ENCODE data around the gene ARHGAP33. TPM values are rescaled to one million over a fixed set of nuclear protein-coding genes. Genes with fewer than 3 reads are reported as not detected.

Gene ARHGAP33
- polyA plus RNA-seq, 1 donor (not counting 4 experiments of a cell fraction or from before 2014, with no cell fraction given) = 0.49 TPM

DNA sequence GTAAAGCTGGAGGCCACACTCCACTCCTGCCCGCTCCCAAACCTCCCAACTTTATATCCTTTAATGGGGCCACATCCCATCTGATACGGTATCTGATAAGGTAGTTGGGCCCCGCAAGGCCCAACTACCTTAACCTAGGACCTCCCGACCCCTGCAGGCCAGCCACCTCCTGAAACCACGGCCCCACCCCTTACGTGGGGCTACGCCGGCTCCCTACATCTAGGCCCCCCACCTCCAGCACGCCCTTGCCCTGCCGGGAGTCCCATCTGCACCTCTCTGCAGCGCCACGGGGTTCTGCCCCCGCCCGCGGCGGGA is 35.3 kb upstream of the ARHGAP33 start:
- no peaks in the 10 kb centered on the region for H3K9me1 ChIP-seq (ENCODE audit: control insufficient read depth, extremely low read depth, insufficient read depth, low read length)
- H3K9me3 ChIP-seq (ENCODE audit: control insufficient read depth, low read depth, low read length) = no peaks in the 10 kb centered on the region
- H3K27me3 ChIP-seq (ENCODE audit: control insufficient read depth, extremely low read depth, insufficient read depth, low read length) = no peaks in the 10 kb centered on the region
- H4K20me1 ChIP-seq (ENCODE audit: control insufficient read depth, extremely low read depth, insufficient read depth, low read length) = peaks cover 6% of the 10 kb centered on the region
- peak overlapping the region; percentile 98 for H3K4me2 ChIP-seq (ENCODE audit: control insufficient read depth, extremely low read depth, insufficient read depth, low read depth, low read length)
- FAIRE-seq (no peak), DNase-seq (ENCODE audit: low read depth, low spot score) (no peak)
- dilution Hi-C loops (cut with MboI; ENCODE audit: extremely low pct_ligation_motif_present, low sequenced_read_pairs) = no loop called here
- peak overlapping the region; percentile 70 for H2AFZ ChIP-seq (ENCODE audit: control insufficient read depth, low read length)
- no peak overlapping the region for H3K27ac ChIP-seq (ENCODE audit: control insufficient read depth, insufficient read depth, low read length)
- TF ChIP-seq, protein P1, sequence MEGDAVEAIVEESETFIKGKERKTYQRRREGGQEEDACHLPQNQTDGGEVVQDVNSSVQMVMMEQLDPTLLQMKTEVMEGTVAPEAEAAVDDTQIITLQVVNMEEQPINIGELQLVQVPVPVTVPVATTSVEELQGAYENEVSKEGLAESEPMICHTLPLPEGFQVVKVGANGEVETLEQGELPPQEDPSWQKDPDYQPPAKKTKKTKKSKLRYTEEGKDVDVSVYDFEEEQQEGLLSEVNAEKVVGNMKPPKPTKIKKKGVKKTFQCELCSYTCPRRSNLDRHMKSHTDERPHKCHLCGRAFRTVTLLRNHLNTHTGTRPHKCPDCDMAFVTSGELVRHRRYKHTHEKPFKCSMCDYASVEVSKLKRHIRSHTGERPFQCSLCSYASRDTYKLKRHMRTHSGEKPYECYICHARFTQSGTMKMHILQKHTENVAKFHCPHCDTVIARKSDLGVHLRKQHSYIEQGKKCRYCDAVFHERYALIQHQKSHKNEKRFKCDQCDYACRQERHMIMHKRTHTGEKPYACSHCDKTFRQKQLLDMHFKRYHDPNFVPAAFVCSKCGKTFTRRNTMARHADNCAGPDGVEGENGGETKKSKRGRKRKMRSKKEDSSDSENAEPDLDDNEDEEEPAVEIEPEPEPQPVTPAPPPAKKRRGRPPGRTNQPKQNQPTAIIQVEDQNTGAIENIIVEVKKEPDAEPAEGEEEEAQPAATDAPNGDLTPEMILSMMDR (optimal IDR thresholded peaks at IDR 0.05 in 1 of 3, IDR thresholded peaks at IDR 0.05 in 1 of 3, conservative IDR thresholded peaks at IDR 0.05 in 1 of 3; ENCODE audit: extremely low read depth in 1 of 3, insufficient read depth in 2 of 3, low read length in 3 of 3) = no peak
- no peak for TF ChIP-seq EZH2 (IDR thresholded peaks at IDR 0.05; ENCODE audit: low read length)
- H3K79me2 ChIP-seq (ENCODE audit: control insufficient read depth, insufficient read depth, low read length) = peaks cover 2% of the 10 kb centered on the region
- peak overlapping the region; percentile 47 for H3K9ac ChIP-seq (ENCODE audit: control insufficient read depth, extremely low read depth, insufficient read depth, low read length)
- peaks cover 30% of the 10 kb centered on the region in 2 experiments for H3K36me3 ChIP-seq (ENCODE audit: control insufficient read depth in 2 of 2, extremely low read depth in 1 of 2, insufficient read depth in 2 of 2, low read length in 2 of 2)
- H3K4me1 ChIP-seq (ENCODE audit: control insufficient read depth, extremely low read depth, insufficient read depth, low read length) = peaks cover 13% of the 10 kb centered on the region
- peak overlapping the region; percentile 44 to 84 (median 76) for H3K4me3 ChIP-seq (ENCODE audit: control insufficient read depth in 2 of 3, extremely low read depth in 1 of 3, insufficient read depth in 2 of 3, low read depth in 1 of 3, low read length in 3 of 3)

DNA sequence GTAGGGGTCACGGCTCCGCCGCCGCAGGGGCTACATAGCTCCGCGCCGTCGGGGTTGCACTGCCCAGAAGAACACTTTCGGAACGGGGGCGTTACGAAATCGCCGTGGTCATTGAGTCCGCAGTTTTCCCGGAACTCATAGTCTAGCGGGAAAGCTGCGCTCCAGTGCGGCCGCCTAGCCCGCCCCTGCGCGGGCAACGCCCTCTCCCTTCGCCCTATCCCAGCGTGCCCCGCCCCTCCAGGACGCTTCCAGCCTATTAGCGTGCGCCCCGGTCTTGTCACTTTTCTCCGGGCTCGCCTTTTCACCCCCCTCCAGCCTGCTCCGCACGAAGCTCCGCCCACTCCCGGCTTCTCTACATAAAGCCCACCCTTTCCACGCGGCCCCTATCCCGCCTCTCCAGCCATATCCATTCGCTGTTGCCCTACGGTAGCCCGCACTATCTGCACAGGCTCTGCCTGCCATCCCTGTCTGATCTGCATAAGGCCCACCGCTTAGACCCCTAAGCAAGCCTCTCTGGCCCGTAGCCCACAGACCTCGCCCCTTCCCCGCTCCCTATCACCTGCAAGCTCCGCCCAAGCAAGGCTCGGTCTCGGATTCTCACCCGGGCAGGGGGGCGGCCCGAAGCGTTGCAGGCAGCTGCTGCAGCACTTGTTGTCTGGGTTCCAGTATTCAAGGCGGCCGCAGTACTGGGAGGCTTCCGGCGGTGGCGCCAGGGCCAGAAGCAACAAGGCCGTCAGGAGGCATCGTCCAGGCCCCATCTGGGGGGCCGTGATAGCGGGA is 34.8 kb upstream of the ARHGAP33 start:
- TF ChIP-seq, protein P1 (optimal IDR thresholded peaks at IDR 0.05 in 1 of 3, IDR thresholded peaks at IDR 0.05 in 1 of 3, conservative IDR thresholded peaks at IDR 0.05 in 1 of 3; ENCODE audit: extremely low read depth in 1 of 3, insufficient read depth in 2 of 3, low read length in 3 of 3) = peak in 1 of 3 experiments; percentile 22
- TF ChIP-seq EZH2 (IDR thresholded peaks at IDR 0.05; ENCODE audit: low read length) = no peak
- DNase-seq (ENCODE audit: low read depth, low spot score) = peak; percentile 70

More for the DNA sequence above, 34.8 kb upstream of the ARHGAP33 start:
- H3K27ac ChIP-seq (ENCODE audit: control insufficient read depth, insufficient read depth, low read length) = peak overlapping the region; percentile 8
- H3K9ac ChIP-seq (ENCODE audit: control insufficient read depth, extremely low read depth, insufficient read depth, low read length) = peak overlapping the region; percentile 61
- H3K4me3 ChIP-seq (ENCODE audit: control insufficient read depth in 2 of 3, extremely low read depth in 1 of 3, insufficient read depth in 2 of 3, low read depth in 1 of 3, low read length in 3 of 3) = peak overlapping the region; percentile 44 to 84 (median 79)
- peak overlapping the region; percentile 95 for H2AFZ ChIP-seq (ENCODE audit: control insufficient read depth, low read length)
- H3K79me2 ChIP-seq (ENCODE audit: control insufficient read depth, insufficient read depth, low read length) = peaks cover 3% of the 10 kb centered on the region
- FAIRE-seq = peak; percentile 5
- H3K4me1 ChIP-seq (ENCODE audit: control insufficient read depth, extremely low read depth, insufficient read depth, low read length) = peaks cover 13% of the 10 kb centered on the region
- peak overlapping the region; percentile 98 for H3K4me2 ChIP-seq (ENCODE audit: control insufficient read depth, extremely low read depth, insufficient read depth, low read depth, low read length)
- no peaks in the 10 kb centered on the region for H3K9me3 ChIP-seq (ENCODE audit: control insufficient read depth, low read depth, low read length)
- no peaks in the 10 kb centered on the region for H3K27me3 ChIP-seq (ENCODE audit: control insufficient read depth, extremely low read depth, insufficient read depth, low read length)
- H3K9me1 ChIP-seq (ENCODE audit: control insufficient read depth, extremely low read depth, insufficient read depth, low read length) = no peaks in the 10 kb centered on the region
- peaks cover 26 to 28% of the 10 kb centered on the region in 2 experiments for H3K36me3 ChIP-seq (ENCODE audit: control insufficient read depth in 2 of 2, extremely low read depth in 1 of 2, insufficient read depth in 2 of 2, low read length in 2 of 2)
- dilution Hi-C loops (cut with MboI; ENCODE audit: extremely low pct_ligation_motif_present, low sequenced_read_pairs) = no loop called here
- peaks cover 3% of the 10 kb centered on the region for H4K20me1 ChIP-seq (ENCODE audit: control insufficient read depth, extremely low read depth, insufficient read depth, low read length)
